Adrenal gland (tissue), 12 donors: ENCODE results near the gene LSM4. TPM values are rescaled to one million over a fixed set of nuclear protein-coding genes. Genes with fewer than 3 reads are reported as not detected.
"Not testable (repeated sequence)": the region's sequence is repeated elsewhere in the genome, so short reads cannot be mapped to it uniquely, and the experiment has no call there.

Experiments used
- DNase-seq, 7 donors: peaks; one replicate each; pipeline ENCODE4 v3.0.0-alpha.2; 2019 to 2020
- H3K27ac ChIP-seq, 5 donors: fragments of 200-600 bp; sonication (generic) in 4 of 5; 1 replicate in 3 of 5; 2 replicates in 2 of 5; pipeline versions ENCODE4 v1.5.1 to v1.8.0; 2016 to 2020; ENCODE audit warnings: mild to moderate bottlenecking in 1 of 5
- H3K27me3 ChIP-seq: fragments of 200-600 bp; 2 replicates; pipeline ENCODE4 v1.8.0; 2021
- H3K36me3 ChIP-seq, 2 donors: fragments of 200-600 bp; replicated peaks in 1 of 2; 1 replicate in 1 of 2; 2 replicates in 1 of 2; pipeline versions ENCODE4 v1.5.1 to v1.8.0; 2018 to 2022
- H3K4me1 ChIP-seq, 2 donors: fragments of 200-600 bp; replicated peaks in 1 of 2; 1 replicate in 1 of 2; 2 replicates in 1 of 2; pipeline versions ENCODE4 v1.5.1 to v1.8.0; 2018 to 2021
- H3K4me3 ChIP-seq, 4 donors: fragments of 200-600 bp; sonication (generic) in 3 of 4; one replicate each; pipeline ENCODE4 v1.5.1; 2016 to 2018
- H3K9me3 ChIP-seq, 3 donors: fragments of 200-600 bp; sonication (generic) in 1 of 3; replicated peaks in 1 of 3; 1 replicate in 2 of 3; 2 replicates in 1 of 3; pipeline versions ENCODE4 v1.5.1 to v1.8.0; 2016 to 2021
- CTCF ChIP-seq, 6 experiments: fragments of 450-650 bp in 4 of 6; fragments of 200-600 bp in 2 of 6; sonication (generic) in 1 of 6; IDR thresholded peaks; 1 replicate in 5 of 6; 2 replicates in 1 of 6; pipeline versions ENCODE4 v1.5.1 to v1.8.0; 2016 to 2021; ENCODE audit warnings: antibody characterized with exemption in 6 of 6, mild to moderate bottlenecking in 2 of 6, moderate library complexity in 1 of 6
- POLR2A ChIP-seq, 2 donors: fragments of 450-650 bp; IDR thresholded peaks; one replicate each; pipeline ENCODE4 v1.6.1; 2017; ENCODE audit warnings: antibody characterized with exemption in 2 of 2, mild to moderate bottlenecking in 2 of 2, moderate library complexity in 1 of 2
- WGBS, 4 donors: extraction: QIAGEN DNeasy Blood & Tissue Kit in 2 of 4; methylation state at CpG; one replicate each; pipeline versions ENCODE4 v1.1.5 to v1.1.7; 2013 to 2017; 5-methylcytosine and 5-hydroxymethylcytosine counted together
- intact Hi-C, 2 donors: fragments of 100-400 bp; cut with DNase I; formaldehyde crosslinking; loops; one replicate each; pipeline versions ENCODE4 v1.14.1 to v1.15.0; 2022 to 2023
- polyA plus RNA-seq, 3 donors: library from polyadenylated mRNA; stranded (reverse); fragments of 200-250 nt in 2 of 3; fragments of 350-450 nt in 1 of 3; fragmentation: Illumina TruSeq in 1 of 3; extraction: RNeasy Lipid Tissue Mini Kit (QIAGEN cat#74804) in 1 of 3; gene quantifications; one replicate each; pipeline ENCODE4 v1.2.3, GENCODE V29; 2013 to 2014
- total RNA-seq, 9 donors: library from RNA; depleted of rRNA in 4 of 9; stranded (reverse); fragments of >200 nt in 4 of 9; fragments of 120-200 nt in 1 of 9; fragmentation: NEBNext Ultra II Directional in 1 of 9; extraction: Animal tissue kit (Norgen Biotek cat#: 25700) in 1 of 9; gene quantifications; one replicate each; pipeline versions ENCODE4 v1.1.0 to v1.2.4, GENCODE V29; 2013 to 2023
- donor health status: healthy with polysubstance abuse.
- donor health status: Bipolar disorder and iron deficiency.
- donor health status: DM: yes; HTN: yes; CAD: no.
- donor health status: DM: no; HTN: no; CAD: no.
- donor health status: DM: no; HTN: no; CAD: no.
- donor health status: DM: yes; HTN: yes; CAD: no.

LSM4 gene
- total and polyA plus RNA-seq, 12 donors, result 105 to 290 (median 161) TPM

- DNase-seq, result peak; percentile 90 to 96 (median 94)
- no peak overlapping the region for H3K4me3 ChIP-seq
- H3K36me3 ChIP-seq, result peaks cover 0 to 31% of the 10 kb centered on the region in 2 donors
- peaks cover 21 to 23% of the 10 kb centered on the region in 2 donors for H3K4me1 ChIP-seq
- TF ChIP-seq CTCF (IDR thresholded peaks at IDR 0.05) (no peak), POLR2A (IDR thresholded peaks at IDR 0.05) (peak in 1 of 2 donors; percentile 59)
- no peaks in the 10 kb centered on the region for H3K27me3 ChIP-seq
- intact Hi-C loops, result no loop called here
- peak overlapping the region; percentile 85 to 97 (median 94) for H3K27ac ChIP-seq
- no peaks in the 10 kb centered on the region for H3K9me3 ChIP-seq
- 3 to 8% (median 4%) methylated on average over 5 to 15 of the region's 15 CpGs for WGBS, 4 donors
Measured at GRCh38 chr19:18364826-18365528, 42.1 kb upstream of the LSM4 start.

GRCh38 chr19:18364277-18364825 lies 41.5 kb upstream of the LSM4 start:
- intact Hi-C loops, H3K27me3 ChIP-seq, H3K9me3 ChIP-seq, H3K4me3 ChIP-seq: not testable (repeated sequence)
- H3K4me1 ChIP-seq, result peaks cover 21 to 23% of the 10 kb centered on the region in 2 donors
- DNase-seq, result peak in 3 of 7 donors; percentile 39 to 65 (median 48)
- peaks cover 0 to 37% of the 10 kb centered on the region in 2 donors for H3K36me3 ChIP-seq
- peak overlapping the region; percentile 85 to 97 (median 94) for H3K27ac ChIP-seq
- 36 to 44% (median 40%) methylated on average over 9 to 11 of the region's 11 CpGs for WGBS, 4 donors

GRCh38 chr19:18363787-18364186 lies 40.9 kb upstream of the LSM4 start:
- Histone ChIP-seq H3K4me3 (no peak overlapping the region), H3K9me3 (no peaks in the 10 kb centered on the region), H3K27me3 (no peaks in the 10 kb centered on the region), H3K27ac (peak overlapping the region; percentile 85 to 97 (median 94)), H3K4me1 (peaks cover 21 to 23% of the 10 kb centered on the region in 2 donors), H3K36me3 (peaks cover 0 to 43% of the 10 kb centered on the region in 2 donors)
- intact Hi-C loops, result no loop called here
- TF ChIP-seq CTCF (IDR thresholded peaks at IDR 0.05) (no peak), POLR2A (IDR thresholded peaks at IDR 0.05) (no peak)
- 55 to 64% (median 59%) methylated on average over 6 of the region's 6 CpGs for whole genome bisulfite sequencing, 4 donors
- peak in 1 of 7 donors; percentile 39 for DNase-seq

GRCh38 chr19:18362934-18363542 lies 40.2 kb upstream of the LSM4 start:
- H3K4me1 ChIP-seq, result peaks cover 21 to 23% of the 10 kb centered on the region in 2 donors
- H3K27ac ChIP-seq, result peak overlapping the region; percentile 51 to 96 (median 90)
- H3K4me3 ChIP-seq, result no peak overlapping the region
- intact Hi-C loops, result no loop called here
- no peaks in the 10 kb centered on the region for H3K27me3 ChIP-seq
- no peak for TF ChIP-seq CTCF (IDR thresholded peaks at IDR 0.05)
- no peak for TF ChIP-seq POLR2A (IDR thresholded peaks at IDR 0.05)
- peak in 5 of 7 donors; percentile 45 to 68 (median 61) for DNase-seq
- peaks cover 0 to 46% of the 10 kb centered on the region in 2 donors for H3K36me3 ChIP-seq
- 84 to 87% (median 85%) methylated on average over 16 to 17 of the region's 17 CpGs for WGBS, 4 donors
- no peaks in the 10 kb centered on the region for H3K9me3 ChIP-seq
